SU-DHL-6 (cell line): Measurements from ENCODE around the gene GRAP2.

ENCODE experiments used
- EZH2phosphoT487 ChIP-seq: fragments of 200-600 bp; sonication (generic), shearing (Covaris generic); conservative IDR thresholded peaks from 2 replicates; pipeline ENCODE4 v1.6.1; 2018; ENCODE audit warnings: mild to moderate bottlenecking, antibody characterized with exemption, low read length, moderate library complexity, mixed read lengths
- TF ChIP-seq, protein P1 (sequence below): fragments of 200-600 bp; sonication (generic); IDR thresholded peaks from one replicate; pipeline ENCODE4 v1.5.1; 2017; ENCODE audit warnings: antibody characterized with exemption, mild to moderate bottlenecking, low read length, moderate library complexity; ENCODE audit not compliant: insufficient read depth, poor library complexity, severe bottlenecking

DNA sequence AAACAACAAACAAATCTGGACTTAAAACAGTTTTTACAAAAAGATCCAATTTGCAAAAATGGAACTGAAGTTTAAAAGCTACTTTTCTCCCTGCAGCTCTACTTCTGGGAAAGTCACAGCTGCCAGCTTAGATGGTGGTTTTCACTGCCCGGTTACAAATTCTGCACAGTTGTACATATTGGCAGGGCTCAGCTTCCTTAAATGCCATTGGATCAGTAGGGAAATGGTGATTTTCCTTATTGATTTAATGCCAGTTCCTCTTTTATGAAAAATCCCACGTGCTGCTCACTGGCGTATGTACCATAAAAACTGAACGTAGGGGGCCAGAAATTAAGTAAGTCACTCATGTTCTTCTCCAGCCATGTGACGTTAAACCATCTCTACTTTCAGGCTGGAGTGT is 22.8 kb downstream of the GRAP2 start:
- TF ChIP-seq, protein P1, sequence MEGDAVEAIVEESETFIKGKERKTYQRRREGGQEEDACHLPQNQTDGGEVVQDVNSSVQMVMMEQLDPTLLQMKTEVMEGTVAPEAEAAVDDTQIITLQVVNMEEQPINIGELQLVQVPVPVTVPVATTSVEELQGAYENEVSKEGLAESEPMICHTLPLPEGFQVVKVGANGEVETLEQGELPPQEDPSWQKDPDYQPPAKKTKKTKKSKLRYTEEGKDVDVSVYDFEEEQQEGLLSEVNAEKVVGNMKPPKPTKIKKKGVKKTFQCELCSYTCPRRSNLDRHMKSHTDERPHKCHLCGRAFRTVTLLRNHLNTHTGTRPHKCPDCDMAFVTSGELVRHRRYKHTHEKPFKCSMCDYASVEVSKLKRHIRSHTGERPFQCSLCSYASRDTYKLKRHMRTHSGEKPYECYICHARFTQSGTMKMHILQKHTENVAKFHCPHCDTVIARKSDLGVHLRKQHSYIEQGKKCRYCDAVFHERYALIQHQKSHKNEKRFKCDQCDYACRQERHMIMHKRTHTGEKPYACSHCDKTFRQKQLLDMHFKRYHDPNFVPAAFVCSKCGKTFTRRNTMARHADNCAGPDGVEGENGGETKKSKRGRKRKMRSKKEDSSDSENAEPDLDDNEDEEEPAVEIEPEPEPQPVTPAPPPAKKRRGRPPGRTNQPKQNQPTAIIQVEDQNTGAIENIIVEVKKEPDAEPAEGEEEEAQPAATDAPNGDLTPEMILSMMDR, result no peak
- TF ChIP-seq EZH2phosphoT487, result no peak
